GM19397 (cell line): ENCODE results near the gene RACGAP1.

Experiments used
- ATAC-seq: cut with Tn5 transposase; IDR thresholded peaks from one replicate; pipeline ENCODE4 v1.9.1; 2021; ENCODE audit warnings: mild to moderate bottlenecking, moderate library complexity; ENCODE audit not compliant: unreplicated experiment

RACGAP1 gene

DNA sequence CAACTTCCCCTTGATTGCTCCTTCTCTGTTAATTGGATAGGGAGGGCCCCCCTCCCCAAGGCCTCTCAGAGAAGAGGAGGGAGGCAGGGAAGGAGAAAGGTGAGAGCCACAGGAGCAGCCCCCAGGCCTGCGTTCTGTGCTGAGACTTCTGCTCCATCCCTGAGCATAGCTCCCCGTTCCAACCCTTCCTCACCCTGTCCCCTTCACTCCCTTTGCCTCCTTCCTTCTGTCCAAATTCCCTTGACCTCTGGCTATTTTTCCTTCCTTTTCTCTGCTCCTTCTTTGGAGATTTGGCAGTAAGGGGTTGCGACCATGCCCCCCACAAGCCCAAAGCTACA, 31.3 kb upstream of the RACGAP1 start:
- no peak for ATAC-seq

DNA sequence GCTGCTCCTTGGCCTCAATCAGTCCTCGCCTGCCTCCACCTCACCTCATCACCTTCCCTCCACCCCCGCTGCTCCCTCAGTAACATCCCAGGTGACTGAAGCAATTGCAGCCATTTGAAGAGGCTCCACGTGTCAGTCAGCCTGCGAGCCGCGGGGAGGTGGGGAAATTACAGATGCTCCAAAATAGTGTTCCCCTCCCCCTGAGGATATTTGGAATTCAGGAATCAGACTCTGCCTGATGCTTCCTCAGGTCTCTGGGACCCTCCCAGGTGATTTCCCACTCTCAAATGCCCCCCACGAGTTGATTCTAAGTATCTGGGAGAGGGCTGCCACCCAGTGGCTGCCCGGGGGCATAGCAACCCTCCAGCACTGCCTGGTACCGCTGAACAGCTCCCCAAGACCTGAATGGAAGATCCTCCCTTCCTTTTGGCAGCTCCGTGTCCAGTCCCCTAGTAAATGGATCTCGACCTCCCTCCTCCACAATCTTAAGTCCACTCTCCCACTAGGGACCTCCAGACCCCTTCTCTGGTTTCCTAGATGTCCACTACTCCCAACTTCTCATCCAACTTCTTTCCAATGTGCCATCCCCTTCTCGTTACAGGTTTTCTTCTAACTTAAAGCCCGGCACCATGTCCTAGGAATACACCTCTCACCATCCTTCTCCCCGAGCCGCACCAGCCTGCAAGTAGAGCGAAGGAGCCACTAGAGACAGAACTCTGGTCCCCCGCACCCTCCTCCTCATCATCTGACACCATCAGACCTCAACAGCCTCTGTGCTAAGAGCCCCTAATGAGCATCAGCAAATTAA, 30.7 kb upstream of the RACGAP1 start:
- ATAC-seq = no peak

DNA sequence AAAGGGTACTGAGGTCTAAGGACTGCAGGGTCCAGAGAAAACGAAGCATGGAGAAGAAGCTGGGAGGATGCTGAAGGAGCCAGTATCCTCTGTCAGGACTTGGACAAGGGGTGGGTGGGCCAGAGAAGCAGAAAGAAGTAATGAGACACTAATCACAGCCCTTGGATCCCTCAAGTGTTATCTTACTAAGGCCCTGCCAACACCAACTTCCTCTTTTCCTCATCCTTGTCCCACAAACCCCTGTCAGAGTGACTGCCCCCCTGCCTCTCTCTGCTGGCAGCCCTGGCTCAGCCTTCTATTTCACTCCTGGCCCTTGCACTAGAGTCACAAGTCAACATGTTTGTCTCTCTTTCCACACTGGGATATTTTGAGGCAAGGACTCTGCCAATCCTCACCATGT, 28.3 kb upstream of the RACGAP1 start:
- ATAC-seq = no peak

DNA sequence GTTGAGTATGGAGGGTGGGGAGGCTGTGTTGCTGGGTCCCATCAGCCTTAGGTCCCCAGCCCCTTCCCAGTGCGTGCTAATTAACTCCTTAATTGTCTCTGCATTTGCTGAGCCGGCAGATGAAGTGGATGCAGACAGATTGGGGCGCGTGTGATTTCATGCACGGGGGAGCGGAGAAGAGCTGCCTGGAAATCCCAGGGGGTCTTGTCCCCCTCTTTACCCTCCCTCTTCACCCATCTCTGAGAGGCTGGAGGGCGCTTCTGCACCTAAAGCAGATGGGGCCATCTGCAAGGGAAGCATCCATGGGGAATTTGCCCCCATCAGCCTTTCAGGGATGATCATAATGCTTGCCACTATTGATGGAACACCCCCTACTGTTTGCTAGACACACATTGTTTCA, 27.7 kb upstream of the RACGAP1 start:
- ATAC-seq = no peak

DNA sequence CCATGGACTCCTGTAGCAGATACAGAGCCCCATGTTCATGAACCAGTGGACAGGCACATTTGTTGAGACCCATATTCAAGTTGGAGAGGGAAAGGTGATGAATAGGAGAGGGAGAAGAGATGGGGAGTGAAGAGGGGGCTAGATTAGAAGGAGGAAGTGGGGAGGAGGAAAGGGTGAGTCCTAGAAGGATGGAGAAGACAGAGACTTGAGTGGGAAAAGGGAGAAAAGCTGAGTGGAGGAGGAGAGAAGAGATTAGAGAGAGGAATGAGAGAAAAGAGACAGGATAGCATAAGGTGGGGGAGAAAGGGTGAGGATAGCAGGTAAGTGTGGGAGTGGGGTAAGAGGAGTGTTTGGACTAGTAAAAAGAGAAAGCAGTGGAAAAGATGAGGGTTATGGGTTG, 27.2 kb upstream of the RACGAP1 start:
- ATAC-seq = no peak

DNA sequence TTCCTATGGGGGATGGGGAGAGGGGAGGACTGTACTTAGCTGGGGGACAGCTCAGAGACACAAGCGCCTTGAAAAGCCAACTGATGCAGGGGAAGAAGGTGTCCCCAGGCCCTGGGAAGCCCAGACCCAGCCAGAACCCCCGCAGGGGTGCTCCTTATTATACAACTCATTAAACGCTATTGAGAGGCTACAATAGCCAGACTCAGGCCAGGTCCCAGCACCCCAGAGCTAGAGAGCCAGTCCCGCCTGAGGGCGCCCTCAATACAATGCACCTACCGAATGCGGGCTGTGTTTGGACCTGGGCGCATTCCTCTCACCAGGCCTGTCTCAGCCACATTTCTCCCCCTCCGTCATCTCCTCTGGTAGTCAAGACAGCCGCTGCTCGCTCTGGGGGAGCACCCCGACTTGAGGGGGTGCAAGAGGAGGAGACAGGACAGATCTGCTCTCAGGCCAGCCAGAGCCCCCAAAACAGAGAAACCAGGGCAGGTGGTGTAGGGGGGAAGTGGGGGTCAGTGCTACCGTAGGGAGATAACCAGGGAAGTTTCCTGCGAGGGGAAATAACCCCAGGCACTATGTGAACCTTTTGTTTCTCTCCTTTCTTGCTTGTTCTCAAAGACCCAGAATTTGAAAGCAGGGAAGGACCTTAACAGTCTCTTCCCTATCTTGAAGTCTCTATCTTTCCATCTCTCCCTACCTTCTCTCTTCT, 26.0 kb upstream of the RACGAP1 start:
- no peak for ATAC-seq

DNA sequence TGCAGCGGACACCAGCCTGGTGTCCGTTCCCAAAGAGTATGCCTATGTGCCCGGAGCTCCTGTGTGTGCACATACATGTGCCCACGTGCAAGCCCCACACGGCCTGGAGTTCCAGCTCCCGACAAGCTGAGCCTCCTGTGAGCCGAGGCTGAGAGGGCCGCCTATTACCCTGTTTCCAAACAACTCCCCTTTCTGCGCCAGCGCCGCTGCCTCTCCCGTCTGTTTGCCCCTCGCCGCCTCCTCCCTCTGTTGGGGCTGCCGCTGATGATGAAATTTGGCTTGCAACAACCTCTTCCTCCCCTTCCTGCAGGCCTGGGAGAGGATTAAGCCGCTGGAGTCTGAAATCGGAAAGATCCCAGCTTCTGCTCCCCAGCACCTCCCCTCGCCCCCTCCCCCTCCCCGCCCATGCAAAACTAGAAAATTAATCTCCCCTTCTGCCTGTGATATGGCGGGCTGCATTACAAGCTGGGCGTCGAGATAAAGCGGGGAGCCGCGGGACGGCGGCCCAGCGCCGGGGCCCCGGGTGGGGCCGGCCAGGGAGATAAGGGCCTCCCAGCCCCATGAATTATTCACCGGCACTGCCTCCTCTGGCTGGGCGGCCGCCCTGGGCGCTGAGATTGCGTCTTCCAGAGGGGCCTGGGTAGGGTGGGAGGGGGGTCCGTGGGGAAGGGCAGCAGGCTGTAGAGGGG, 25.3 kb upstream of the RACGAP1 start:
- no peak for ATAC-seq

DNA sequence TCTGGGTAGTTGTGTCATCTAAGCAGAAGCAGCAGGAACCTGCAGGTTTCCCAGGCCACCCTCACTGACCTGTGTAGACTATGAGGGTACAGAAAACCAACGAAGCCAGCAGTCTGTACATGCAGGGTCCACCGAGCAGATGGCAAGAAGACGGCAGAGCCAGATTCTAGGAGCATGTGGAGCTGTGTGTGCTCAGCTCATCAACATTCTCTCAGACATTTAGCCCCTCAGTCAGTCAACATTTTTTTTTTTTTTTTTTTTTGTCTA, 24.8 kb upstream of the RACGAP1 start:
- ATAC-seq = no peak

DNA sequence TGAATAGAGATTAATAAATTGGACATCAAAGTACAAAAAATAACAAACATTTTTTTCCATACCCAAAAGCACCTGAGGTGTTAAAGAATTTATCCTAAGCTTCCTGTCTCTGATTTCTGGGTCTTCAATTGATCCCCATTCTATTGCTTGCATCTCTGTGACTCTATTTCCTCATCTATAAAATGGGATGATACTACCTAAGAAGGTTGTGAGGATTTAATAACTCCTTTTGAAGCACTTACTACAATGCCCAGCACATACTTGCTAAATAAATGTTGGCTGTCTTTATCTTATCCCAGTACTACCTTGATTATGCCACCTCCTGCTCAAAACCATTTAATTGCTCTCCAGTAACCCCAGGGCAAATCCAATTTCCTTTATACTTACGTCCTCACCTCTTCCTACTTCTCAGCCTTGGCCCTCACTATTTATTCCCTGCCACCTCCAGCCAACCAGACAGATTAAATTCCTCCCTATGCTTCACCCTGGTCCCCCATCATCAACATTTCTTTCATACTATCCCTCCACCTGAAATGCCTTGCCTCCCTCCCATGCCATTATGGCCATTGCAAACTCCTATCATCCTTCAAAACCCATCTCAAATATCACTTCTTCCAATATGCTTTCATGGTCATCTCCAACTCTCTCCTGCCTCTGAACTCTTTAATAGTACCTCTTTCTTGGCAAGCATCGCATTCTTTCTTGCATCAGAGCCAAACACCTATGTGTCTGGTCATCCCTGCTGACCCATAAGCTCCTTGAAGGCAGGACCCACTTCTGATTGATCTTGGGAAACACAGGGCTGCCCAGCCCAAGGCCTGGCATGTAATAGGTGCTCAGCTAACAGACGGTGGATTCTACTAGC, 24.2 kb upstream of the RACGAP1 start:
- no peak for ATAC-seq

DNA sequence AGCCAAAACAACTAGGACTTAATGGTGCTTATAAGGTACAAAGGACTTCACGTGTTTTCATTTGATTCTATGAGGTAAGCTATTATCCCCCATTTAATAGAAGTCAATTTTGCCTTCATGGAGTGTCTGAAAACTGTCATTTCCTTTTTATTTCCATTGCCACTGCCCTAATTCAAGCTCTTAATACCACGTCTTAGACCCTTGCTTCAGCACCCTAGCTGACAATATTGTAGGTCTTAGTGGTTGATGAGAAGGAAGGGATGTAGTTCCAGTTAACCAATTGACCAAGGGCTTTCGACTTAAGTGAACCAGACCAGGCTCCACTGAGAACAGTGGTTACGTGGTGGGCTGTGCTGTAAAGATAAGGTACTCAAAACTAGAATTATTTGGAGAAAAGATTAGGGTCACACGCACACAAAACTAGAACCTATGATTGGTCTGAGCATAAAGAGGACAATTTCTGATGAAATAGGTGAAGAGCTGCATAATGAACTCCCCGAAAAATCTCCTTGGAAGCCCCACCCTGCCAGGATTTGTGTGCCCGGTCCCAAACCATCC, 22.5 kb upstream of the RACGAP1 start:
- no peak for ATAC-seq

DNA sequence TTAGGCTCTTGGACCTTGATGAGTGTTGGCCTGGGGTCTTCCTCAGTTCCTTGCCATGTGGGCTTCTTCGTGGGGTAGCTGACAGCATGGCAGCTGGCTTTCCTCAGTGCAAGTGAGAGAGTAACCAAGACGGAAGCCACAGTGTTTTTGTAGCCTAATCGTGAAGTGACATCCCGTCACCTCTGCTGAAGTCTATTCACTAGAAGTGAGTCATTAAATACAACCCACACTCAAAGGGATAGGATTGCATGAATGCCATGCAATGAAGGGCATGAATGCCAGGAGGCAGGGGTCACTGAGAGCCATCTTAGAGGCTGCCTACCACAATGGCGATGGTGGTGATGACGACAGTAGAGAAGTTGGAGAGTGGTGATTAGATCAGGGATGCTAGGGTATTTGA, 18.6 kb upstream of the RACGAP1 start:
- no peak for ATAC-seq

DNA sequence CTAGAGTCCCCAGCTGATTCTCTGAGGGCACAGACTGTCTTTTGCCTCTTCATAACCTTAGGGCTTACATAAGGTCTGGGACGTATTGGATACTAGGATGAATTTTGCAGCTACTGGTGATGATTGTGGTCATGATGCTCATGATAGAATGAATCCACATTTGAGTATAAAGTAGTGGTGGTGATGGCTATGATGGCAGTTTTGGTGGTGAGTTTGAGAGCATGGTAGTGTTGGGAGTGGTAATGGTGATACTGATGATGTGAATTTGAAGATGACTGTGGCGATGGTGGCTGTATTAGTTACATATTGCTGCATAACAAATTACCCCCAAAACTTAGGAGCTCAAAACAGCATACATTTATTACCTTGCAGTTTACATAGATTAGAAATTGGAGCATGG, 18.0 kb upstream of the RACGAP1 start:
- no peak for ATAC-seq

DNA sequence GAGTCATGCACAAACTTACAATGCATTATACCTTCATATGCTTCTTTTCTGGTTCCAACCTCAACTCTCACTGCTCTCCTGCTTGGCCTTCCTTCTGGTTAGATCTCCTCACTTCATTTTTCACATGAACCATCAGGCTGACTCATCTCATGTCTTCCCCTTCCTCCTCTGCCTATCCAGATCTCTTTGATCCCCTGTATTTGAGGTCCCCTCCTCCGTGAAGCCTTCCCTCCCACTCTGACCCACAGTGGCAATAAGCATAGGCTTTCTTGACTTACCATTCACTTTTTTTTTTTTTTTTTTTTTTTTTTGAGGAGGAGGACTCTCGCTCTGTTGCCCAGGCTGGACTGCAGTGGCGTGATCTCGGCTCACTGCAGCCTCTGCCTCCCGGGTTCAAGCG, 17.4 kb upstream of the RACGAP1 start:
- no peak for ATAC-seq

DNA sequence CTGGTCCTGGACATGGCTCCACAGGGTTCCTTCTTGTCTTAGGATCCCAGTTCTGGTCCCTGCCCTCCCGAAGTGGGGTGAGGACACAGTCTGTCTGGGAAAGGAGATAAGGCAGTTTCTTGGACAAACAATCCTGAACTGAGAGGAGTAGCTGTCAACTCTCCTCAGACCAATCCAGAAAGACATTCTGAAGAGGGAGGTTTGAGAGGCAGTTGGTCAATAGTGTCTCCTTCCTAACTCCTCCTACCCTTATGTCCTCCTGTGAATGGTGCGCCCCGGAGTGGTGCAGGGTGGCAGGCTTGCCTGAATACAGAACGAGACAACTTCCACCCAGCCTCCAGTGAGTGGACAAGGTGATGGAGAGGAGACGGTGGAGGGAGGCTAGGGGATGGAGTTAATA, 16.7 kb upstream of the RACGAP1 start:
- ATAC-seq = no peak

DNA sequence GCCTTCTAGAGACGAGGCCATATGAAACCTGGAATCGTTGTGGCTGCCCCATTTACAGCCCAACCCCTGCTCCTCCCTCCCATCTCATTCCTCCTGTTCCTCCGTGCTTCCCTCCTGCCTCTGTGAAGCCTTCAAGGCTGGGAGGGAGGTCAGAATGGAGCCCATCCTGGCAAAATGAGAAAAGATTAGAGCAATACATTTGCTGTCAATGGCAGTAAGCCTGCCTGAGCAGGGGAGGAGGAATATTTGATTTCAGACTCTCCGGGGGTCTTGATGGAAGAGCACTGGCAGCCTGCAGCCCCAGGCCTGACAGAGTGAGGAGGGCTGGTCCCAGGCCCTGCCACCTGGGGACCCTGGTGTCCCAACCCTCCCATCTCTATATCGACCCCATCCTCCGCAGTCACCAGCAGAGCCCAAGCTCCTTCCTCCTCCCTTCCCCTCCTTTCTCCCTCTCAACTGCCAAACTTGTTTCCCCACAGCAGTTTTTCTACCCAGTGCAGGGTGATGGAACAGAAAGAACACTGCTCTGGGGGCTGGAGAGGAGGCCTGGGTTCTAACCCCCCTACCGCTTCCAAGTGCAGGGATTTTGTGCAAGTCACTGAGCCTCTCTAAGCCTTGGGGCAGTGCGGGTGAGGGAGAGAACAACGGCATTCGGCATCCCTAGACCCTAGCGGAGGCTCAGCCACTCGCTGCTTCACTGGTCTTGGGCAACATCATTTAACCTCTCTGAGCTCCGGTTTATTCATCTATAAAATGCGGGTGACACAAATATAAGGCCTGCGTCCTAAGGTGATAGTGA, 16.0 kb upstream of the RACGAP1 start:
- ATAC-seq = no peak

DNA sequence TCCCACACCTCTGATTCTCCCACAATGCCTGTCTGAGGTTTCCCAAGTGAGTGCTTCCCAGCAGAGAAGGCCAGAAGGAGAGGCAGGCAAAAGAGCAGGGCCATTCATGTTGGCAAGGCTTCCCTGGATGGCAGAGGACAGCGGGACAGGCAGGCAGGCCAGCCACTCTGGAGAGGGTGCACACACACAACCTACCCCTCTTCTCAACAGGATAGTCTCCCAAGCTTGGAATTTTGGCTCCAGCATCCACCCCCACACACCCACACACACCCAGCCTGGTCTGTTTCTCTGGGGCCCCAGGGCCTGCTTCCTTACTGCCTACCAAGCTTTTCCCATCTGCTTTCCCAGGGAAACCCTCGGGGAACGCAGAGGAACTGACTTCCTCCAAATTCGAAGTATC, 15.4 kb upstream of the RACGAP1 start:
- ATAC-seq = no peak

DNA sequence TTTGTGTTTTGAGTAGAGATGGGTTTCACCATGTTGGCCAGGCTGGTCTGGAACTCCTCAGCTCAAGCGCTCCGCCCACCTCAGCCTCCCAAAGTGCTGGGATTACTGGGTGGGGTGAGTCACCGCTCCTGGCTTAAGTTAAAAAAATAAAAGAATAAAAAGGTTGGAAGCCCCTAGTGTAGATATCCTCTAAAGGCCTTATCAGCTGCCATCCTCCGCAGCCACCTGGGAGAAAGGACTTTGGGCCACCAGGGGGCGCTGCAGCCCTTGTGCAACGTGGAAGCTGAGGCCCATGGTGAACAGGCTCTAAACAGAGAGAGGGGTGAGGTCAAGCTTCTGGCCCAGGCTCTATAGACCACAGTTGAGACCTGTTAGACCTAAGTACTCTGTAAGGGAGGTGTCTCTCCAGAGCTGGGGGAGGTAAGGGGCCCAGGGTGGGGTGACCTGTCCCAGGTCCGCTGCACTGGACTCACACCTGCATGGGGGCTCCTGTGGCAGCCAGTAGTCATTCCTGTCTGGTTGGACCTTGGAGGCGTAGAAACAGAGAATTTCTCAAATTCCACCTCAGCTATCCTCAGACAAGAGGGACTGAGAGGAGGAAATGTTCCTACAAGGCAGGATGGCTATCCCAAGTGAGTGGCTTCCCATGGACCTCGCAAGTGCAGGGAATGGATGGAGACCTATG, 14.0 kb upstream of the RACGAP1 start:
- no peak for ATAC-seq

DNA sequence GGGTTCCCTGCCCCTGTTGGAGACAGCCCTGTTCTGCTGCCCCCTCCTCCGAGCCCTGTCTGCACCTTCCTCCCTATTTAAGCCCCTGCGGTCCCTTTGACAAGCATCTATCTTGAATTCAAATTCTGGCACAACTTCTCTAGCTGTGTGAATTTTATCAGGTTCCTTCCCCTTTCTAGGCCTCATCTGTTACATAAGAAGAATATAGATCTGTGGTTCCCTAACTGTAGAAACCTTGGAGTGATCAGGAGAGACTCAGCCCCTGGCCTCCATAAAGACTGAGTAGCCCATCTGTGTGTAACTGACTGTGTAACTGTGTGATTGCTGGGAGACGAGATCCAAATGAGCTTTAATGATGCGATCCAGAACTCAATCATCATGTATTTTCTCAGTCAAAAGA, 13.0 kb upstream of the RACGAP1 start:
- ATAC-seq = no peak

DNA sequence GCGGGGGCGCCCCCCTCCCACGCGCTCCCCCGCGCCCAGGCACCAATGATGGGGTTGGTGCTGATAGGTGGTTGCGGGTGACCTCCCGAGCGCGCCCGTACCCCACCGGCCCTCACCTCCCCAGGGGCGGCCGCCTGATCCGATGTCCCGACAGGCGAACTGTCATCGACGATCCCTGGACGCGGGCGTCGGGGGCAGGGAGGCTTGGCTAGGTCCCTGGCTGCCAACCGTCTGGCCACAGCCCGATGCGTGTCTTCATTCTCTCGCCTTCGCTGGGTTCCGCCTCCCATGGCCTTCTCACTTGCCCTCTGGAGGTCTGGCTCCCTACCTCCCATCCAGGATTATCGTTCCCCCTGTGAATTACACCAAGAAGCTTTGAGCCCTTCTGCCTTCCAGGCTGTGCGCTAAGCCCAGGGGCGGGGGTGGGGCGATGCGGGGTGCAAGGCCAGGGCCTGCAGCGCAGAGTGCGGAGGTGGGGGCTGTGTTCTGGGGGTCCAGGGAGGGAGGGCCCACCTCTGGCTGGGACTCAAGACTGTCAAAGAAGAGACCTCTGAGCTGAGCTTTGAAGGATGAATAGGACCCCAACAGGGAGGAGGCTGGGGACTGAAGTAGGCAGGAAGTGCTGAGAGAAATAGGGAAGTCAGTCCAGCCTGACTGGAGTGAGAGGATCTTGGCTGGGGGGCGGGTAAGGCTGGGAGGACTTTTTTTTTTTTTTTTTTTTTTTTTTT, 7.7 kb upstream of the RACGAP1 start:
- no peak for ATAC-seq
